LNCaP clone FGC (cell line): Measurements from ENCODE around the gene CAMP.

ENCODE experiments used
- DNase-seq: peaks from one replicate; pipeline ENCODE4 v3.0.0-alpha.2; 2011; ENCODE audit warnings: low read depth
- H3K4me3 ChIP-seq: 2 replicates; pipeline ENCODE4 v1.5.1; 2011; ENCODE audit warnings: mild to moderate bottlenecking, low read depth, low read length, control low read depth
- TF ChIP-seq, protein P1 (sequence below): IDR thresholded peaks from 2 replicates; pipeline ENCODE4 v1.5.1; 2012; ENCODE audit warnings: mild to moderate bottlenecking; ENCODE audit not compliant: control insufficient read depth, insufficient read depth; ENCODE audit errors: extremely low read depth

The CAMP gene

GRCh38 chr3:48186631-48187300 is 36.5 kb upstream of the CAMP start:
- TF ChIP-seq, protein P1, sequence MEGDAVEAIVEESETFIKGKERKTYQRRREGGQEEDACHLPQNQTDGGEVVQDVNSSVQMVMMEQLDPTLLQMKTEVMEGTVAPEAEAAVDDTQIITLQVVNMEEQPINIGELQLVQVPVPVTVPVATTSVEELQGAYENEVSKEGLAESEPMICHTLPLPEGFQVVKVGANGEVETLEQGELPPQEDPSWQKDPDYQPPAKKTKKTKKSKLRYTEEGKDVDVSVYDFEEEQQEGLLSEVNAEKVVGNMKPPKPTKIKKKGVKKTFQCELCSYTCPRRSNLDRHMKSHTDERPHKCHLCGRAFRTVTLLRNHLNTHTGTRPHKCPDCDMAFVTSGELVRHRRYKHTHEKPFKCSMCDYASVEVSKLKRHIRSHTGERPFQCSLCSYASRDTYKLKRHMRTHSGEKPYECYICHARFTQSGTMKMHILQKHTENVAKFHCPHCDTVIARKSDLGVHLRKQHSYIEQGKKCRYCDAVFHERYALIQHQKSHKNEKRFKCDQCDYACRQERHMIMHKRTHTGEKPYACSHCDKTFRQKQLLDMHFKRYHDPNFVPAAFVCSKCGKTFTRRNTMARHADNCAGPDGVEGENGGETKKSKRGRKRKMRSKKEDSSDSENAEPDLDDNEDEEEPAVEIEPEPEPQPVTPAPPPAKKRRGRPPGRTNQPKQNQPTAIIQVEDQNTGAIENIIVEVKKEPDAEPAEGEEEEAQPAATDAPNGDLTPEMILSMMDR, result no peak
- H3K4me3 ChIP-seq, result peak overlapping the region; percentile 85
- DNase-seq, result peak; percentile 13

- TF ChIP-seq, protein P1, result no peak
- DNase-seq, result no peak
Observed at GRCh38 chr3:48187301-48187578, 36.1 kb upstream of the CAMP start.

GRCh38 chr3:48187579-48188265 is 35.6 kb upstream of the CAMP start:
- peak overlapping the region; percentile 85 for H3K4me3 ChIP-seq
- peak; percentile 33 for DNase-seq
- TF ChIP-seq, protein P1, result no peak

More at GRCh38 chr3:48187301-48187578, 36.1 kb upstream of the CAMP start:
- peak overlapping the region; percentile 85 for H3K4me3 ChIP-seq

DNA sequence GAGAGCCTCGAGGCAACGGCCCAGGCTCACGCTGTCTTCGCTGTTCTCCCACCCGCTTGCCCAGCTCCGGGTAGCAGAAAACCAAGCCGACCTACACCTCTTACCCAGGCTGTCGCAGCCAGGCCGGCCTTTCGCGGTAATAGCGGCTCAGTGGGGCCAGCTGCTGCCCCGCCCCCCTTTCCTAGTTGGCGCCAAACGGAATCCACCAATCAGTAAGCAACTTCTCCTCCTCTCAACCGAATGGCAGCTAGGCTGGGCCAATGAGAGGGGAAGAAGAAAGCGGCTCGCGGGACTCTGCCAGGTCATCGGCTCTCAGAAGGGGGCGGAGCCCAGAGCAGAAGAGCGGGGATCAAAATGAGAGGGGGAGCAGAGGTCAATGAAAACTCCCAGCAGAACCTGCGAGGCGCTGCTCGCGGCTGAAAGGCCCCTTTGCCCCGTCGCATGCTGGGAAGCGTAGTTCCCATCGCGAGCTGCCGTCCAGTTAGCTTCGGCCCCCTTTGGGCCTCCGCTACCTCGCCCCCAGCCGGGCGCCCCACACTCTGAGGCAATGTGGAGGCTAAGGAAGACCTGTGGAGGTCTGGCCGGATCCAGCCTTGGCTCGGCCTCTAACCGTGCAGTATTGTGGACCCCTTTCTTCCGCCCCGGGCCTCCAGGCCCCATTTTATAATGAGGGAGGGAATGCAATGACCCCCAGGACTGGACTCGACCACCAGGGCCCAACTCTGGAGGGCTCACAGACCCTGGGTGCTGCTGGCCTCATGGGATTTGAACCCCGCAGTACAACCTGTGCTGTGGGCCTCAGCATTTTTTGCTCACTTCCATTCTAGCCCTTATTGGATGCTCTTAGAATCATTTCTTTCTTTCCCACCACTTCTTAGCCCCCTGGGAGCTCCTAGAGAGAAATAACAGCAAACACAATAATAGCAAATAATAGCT is 34.8 kb upstream of the CAMP start, which contains the start of gene CDC25A:
CDC25A (minus strand) TSS at position 152 of the 936 bp plus-strand sequence. CDS start 470 bp downstream, outside the sequence.
- DNase-seq, result peak; percentile 96
- TF ChIP-seq, protein P1, result no peak
- peak within 1 kb of the TSS; percentile 85 for H3K4me3 ChIP-seq

DNA sequence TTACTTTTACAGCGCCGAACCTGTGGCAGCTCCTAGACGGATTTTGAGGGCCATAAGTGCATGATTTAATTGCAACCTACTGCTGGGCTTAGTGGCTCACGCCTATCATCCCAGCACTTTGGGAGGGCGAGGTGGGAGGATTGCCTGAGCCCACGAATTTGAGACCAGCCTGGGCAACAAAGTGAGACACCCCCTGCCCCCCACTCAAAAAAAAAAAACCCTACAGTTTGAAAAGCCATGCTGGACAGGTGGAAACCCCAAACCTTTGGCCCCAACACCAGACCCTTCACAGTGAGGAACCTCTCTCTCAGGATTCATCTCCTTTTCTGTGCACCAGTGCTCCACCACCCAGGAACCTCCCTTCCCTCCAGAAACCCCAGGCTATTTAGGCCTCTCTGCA is 34.0 kb upstream of the CAMP start:
- no peak overlapping the region for H3K4me3 ChIP-seq
- TF ChIP-seq, protein P1, result no peak
- no peak for DNase-seq

DNA sequence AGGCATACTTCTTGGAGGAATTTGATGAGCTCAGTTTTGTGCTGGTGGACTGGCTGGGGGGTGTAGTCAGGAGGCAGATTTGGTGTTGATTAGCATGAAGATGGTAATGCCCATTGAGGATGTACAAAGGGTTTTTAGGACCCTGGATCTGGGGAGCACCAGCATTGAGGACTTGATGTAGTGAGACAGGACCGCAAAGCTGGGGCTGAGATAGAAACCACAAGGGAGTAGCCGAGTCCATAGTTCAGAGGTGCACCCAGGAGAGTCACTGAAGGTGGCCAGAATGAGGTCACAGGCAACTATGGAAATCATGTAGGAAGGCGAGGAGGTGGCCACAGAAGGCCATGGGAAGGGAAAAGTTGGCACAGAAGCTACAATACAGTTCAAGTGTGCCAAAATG is 32.4 kb upstream of the CAMP start:
- TF ChIP-seq, protein P1, result no peak
- DNase-seq, result no peak
- no peak overlapping the region for H3K4me3 ChIP-seq
